Fibroblast of mammary gland (primary cell): ENCODE measurements around the gene CTSE.

Source experiments
- DNase-seq: peaks from one replicate; pipeline ENCODE4 v3.0.0-alpha.2; 2010; ENCODE audit warnings: low read depth
- H3K4me3 ChIP-seq: 2 replicates; pipeline ENCODE4 v1.5.1; 2011; ENCODE audit warnings: low read depth, mild to moderate bottlenecking, low read length, moderate library complexity; ENCODE audit not compliant: control insufficient read depth
- TF ChIP-seq, protein P1 (sequence below): conservative IDR thresholded peaks from 2 replicates; pipeline ENCODE4 v1.5.1; 2011; ENCODE audit warnings: low read depth, low read length, inconsistent platforms; ENCODE audit not compliant: control insufficient read depth, insufficient read depth

CTSE gene

DNA sequence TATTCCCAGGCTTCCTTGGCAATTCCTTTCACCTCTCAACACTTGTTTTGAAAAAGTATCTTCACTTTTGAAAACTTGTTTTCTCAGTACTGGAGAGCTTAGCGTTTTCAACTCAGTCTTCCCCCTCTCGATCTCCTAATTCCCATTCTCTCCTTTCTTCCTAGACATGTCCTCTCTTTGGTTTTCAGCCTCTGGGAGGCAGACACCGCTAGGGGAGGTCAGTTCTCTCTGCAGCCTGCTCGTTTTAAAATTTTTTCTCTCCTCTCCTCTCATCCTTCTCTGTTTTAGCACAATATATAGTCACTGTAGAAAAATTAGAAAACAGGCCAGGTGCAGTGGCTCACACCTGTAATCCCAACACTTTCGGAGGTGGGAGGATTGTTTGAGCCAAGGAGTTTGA, 16.6 kb upstream of the CTSE start:
- no peak for DNase-seq
- no peak overlapping the region for H3K4me3 ChIP-seq
- TF ChIP-seq, protein P1, sequence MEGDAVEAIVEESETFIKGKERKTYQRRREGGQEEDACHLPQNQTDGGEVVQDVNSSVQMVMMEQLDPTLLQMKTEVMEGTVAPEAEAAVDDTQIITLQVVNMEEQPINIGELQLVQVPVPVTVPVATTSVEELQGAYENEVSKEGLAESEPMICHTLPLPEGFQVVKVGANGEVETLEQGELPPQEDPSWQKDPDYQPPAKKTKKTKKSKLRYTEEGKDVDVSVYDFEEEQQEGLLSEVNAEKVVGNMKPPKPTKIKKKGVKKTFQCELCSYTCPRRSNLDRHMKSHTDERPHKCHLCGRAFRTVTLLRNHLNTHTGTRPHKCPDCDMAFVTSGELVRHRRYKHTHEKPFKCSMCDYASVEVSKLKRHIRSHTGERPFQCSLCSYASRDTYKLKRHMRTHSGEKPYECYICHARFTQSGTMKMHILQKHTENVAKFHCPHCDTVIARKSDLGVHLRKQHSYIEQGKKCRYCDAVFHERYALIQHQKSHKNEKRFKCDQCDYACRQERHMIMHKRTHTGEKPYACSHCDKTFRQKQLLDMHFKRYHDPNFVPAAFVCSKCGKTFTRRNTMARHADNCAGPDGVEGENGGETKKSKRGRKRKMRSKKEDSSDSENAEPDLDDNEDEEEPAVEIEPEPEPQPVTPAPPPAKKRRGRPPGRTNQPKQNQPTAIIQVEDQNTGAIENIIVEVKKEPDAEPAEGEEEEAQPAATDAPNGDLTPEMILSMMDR, result no peak

DNA sequence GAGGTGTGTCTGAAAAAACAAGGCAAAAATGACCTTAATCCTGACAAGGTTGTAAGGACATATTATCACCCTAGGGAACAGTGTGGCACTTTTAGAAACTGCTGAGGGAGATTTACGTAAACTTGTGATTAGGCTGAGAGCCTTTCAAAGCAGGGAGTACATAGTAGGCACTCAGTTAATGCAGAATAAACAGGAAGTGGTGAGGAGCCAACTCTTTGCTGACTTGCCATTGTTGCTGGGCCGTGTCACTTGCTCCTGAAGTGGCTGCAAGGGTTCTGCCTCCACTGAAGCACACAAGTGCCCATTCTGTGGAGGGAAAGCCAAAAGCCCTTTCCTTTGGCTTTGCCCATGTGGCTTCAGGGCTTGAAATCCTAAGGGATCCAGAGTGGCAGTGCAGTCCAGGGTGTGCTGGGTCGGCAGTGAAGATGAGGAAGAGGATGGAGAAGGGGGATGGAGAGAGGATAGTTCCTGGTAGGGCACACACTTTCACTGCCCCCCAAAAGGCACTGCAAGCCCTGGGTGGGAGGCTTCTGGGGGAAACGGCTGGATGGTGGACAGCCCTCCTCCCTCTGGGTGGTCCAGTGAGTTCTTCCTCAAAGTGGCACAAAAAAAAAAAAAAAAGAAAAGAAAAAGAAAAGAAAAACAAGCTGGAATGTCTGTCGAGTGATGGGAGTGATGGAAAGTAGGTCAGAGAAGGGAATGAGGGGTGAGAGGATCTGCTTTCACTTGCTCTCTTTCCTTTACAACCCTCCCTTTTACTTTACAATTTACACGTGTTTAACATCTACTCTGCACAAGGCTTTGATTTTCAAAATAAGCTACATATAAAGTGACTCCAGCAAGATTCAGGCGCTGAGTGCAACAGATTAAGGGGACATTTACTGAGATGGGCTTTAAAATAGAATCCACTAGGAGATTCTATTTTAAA, 15.6 kb upstream of the CTSE start:
- no peak for DNase-seq
- H3K4me3 ChIP-seq, result no peak overlapping the region
- TF ChIP-seq, protein P1, result no peak

DNA sequence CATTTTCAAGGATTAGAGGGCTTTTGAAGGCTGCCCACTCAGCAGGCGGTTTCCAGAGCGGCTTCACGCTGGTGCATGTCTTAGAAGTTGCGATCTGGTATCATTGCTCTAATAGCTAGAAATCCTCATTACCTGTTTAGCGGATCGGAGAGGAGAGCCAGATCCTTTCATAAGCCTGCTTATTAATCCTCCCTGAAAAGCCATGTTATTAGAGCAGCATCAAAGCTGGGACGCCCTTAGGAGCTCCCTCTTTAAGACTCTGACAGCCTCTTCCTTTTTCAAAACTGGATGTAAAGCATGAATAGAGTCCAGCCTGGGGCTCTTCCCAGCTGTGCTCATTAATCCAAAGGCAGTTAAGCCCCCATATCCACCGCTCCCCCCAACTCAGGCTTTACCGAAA, 13.9 kb upstream of the CTSE start:
- no peak overlapping the region for H3K4me3 ChIP-seq
- no peak for DNase-seq
- TF ChIP-seq, protein P1, result no peak

DNA sequence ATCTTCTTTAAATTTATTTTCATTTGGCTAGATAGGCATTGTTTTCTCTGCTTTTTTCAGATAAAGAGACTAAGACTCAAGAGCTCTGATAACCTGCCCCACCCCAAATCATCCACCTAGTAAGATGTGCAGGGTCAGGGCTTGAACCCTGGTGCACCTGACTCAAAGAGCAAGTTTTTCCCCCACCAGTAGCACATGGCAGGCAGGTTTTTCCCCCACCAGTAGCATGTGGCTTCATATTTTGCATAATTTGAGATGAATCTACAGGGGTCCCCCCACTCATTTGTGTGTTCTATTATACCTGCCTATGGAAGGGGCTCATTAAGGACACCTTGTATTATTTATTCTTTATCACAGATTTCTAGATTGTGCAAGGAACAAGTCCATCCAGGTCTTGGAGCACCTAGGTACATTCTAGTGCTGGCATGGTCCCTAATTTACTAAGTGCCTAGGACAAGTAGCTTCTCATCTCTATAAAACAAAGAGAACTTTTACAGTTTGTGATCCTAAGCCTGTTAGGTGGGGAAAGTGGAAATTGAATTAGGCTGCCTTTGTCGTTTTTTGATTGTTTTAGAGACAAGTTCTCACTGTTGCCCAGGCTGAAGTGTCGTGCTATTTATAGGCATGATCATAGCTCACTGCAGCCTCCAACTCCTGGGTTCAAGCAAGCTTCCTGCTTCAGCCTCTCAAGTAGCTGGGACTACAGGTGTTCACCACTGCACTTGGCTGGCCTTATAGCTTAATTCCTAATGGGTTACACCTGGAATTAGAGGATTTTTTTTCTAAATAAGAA, 13.2 kb upstream of the CTSE start:
- no peak for DNase-seq
- no peak overlapping the region for H3K4me3 ChIP-seq

DNA sequence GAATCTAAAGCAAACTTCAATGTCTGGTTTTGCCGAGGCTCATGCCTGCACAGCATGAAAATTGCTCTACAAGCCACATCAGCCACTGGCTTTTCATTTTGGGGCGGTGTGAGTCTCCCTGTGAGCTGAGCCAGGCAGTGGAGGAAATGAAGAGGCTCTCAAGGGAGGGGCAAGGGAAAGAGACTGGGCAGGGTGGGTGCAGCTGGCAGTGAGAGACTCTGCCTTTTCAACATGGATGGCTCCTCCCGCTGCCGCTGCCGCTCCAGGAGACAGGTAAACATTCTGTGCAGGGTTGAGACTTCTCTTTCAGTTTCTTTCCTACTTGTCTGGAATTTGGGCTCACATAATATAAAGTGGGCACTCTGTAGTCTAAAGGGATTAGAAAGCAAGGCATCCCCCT, 11.3 kb upstream of the CTSE start:
- TF ChIP-seq, protein P1, result no peak
- DNase-seq, result no peak
- no peak overlapping the region for H3K4me3 ChIP-seq

More for the DNA sequence above, 13.2 kb upstream of the CTSE start:
- TF ChIP-seq, protein P1, result no peak

DNA sequence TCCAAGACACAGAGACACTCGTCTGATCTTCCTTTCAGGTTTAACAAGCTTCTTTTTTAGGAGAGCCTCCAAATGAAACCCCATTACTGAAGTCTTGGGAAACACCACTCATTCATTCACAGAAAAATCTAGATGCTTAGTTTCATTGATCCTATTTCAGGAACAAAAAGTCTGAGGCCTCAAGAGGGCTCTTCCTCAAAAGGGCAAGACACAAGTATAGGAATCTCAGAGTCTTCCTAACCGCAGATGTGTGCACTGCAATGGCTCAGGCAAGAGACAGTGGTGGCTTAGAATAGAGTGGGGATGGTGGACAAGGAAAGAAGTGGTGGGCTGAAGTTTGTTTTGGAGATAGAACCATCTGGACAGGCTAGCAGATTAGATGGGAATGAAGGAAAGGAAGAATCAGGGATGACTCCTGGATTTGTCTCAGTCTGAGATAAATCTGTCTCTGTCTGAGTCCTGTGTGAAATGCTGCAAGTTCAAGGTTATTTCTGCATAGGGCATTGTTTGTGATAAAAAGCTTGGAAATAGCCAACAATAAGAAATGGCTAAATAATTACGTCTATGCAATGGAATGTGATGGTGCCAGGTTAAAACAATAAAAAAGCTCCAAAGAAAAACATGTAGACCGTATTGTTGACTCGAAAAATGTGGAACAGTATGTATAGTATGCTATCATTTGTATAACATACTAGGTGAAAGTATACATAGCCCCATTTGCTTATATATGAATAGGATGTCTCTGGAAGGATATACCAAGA, 8.9 kb upstream of the CTSE start:
- H3K4me3 ChIP-seq, result no peak overlapping the region
- no peak for DNase-seq
- TF ChIP-seq, protein P1, result no peak
